Right lobe of liver (tissue), 4 donors: Measurements from ENCODE around the gene LUZP1.

Experiments
- POLR2A ChIP-seq: fragments of 450-650 bp; IDR thresholded peaks from one replicate; pipeline ENCODE4 v1.6.1; 2017; ENCODE audit warnings: antibody characterized with exemption, mild to moderate bottlenecking
- TF ChIP-seq, protein P1 (sequence below), 4 donors: fragments of 200-600 bp in 3 of 4; fragments of 450-650 bp in 1 of 4; IDR thresholded peaks; one replicate each; pipeline versions ENCODE4 v1.5.1 to v1.8.0; 2016 to 2022; ENCODE audit warnings: antibody characterized with exemption in 4 of 4, mild to moderate bottlenecking in 2 of 4
- donor health status: DM: no; HTN: no; CAD: no.
- donor health status: DM: no; HTN: no; CAD: no.
- donor health status: DM: no; HTN: yes; CAD: no.

DNA sequence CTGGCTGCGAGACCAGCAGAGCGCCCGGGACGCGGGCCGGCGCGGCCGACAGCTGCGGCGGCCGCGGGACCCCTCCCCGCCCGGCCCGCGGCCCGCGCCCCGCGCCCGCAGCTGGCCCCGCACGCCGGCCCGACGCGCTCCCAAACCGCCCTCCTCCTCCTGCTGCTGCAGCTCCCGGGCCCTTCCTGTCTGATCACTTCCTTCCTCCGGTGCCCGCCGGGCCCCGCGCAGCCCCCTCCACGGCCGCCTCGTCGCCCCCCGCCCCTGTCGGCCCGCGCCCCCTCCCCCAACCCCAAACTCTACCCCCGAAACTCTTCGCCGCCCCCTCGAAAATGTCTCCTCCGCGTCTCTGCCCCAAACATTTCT is 594 bp downstream of the LUZP1 start:
- TF ChIP-seq, protein P1, sequence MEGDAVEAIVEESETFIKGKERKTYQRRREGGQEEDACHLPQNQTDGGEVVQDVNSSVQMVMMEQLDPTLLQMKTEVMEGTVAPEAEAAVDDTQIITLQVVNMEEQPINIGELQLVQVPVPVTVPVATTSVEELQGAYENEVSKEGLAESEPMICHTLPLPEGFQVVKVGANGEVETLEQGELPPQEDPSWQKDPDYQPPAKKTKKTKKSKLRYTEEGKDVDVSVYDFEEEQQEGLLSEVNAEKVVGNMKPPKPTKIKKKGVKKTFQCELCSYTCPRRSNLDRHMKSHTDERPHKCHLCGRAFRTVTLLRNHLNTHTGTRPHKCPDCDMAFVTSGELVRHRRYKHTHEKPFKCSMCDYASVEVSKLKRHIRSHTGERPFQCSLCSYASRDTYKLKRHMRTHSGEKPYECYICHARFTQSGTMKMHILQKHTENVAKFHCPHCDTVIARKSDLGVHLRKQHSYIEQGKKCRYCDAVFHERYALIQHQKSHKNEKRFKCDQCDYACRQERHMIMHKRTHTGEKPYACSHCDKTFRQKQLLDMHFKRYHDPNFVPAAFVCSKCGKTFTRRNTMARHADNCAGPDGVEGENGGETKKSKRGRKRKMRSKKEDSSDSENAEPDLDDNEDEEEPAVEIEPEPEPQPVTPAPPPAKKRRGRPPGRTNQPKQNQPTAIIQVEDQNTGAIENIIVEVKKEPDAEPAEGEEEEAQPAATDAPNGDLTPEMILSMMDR (IDR thresholded peaks at IDR 0.05) = no peak
- no peak for TF ChIP-seq POLR2A
